Measurements from ENCODE around the gene QRICH1.

DNA sequence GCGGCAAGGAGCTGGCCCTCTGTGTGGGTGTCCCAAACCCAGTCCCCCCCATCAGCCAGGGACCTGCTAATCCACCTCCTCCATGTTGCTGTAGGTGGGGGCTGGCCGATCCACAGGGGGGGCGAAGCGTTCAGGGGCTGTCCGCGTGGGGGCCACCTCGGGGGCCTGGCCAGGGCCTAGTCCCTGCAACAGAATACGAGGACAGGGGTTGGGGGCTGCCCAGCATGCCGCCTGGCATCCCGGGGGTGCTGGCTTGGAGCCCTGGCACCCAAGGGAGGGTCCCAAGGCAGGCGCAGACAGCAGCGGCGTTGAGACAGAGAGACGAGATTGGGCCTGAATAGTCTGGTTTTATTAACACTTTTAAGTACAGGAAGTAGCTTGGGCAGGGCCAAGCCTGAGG, 14.5 kb upstream of the QRICH1 start:
- TF ChIP-seq, protein P1, sequence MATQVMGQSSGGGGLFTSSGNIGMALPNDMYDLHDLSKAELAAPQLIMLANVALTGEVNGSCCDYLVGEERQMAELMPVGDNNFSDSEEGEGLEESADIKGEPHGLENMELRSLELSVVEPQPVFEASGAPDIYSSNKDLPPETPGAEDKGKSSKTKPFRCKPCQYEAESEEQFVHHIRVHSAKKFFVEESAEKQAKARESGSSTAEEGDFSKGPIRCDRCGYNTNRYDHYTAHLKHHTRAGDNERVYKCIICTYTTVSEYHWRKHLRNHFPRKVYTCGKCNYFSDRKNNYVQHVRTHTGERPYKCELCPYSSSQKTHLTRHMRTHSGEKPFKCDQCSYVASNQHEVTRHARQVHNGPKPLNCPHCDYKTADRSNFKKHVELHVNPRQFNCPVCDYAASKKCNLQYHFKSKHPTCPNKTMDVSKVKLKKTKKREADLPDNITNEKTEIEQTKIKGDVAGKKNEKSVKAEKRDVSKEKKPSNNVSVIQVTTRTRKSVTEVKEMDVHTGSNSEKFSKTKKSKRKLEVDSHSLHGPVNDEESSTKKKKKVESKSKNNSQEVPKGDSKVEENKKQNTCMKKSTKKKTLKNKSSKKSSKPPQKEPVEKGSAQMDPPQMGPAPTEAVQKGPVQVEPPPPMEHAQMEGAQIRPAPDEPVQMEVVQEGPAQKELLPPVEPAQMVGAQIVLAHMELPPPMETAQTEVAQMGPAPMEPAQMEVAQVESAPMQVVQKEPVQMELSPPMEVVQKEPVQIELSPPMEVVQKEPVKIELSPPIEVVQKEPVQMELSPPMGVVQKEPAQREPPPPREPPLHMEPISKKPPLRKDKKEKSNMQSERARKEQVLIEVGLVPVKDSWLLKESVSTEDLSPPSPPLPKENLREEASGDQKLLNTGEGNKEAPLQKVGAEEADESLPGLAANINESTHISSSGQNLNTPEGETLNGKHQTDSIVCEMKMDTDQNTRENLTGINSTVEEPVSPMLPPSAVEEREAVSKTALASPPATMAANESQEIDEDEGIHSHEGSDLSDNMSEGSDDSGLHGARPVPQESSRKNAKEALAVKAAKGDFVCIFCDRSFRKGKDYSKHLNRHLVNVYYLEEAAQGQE (IDR thresholded peaks at IDR 0.05; ENCODE audit: insufficient read depth in 1 of 2, low read depth in 2 of 2, low read length in 2 of 2) = no peak
- TF ChIP-seq POLR2AphosphoS5 (IDR thresholded peaks at IDR 0.05; ENCODE audit: low read depth, low read length) = no peak
- no peak for TF ChIP-seq TAF1 (IDR thresholded peaks at IDR 0.05; ENCODE audit: borderline replicate concordance, insufficient read depth, low read length)
